H1 (cell line): ENCODE data around the gene ADAMTS3. TPM values are rescaled to one million over a fixed set of nuclear protein-coding genes. Genes with fewer than 3 reads are reported as not detected.

Experiments
- CTCF ChIA-PET: fragments of 300-600 bp; sonication (Branson Sonifier 250); formaldehyde crosslinking; loops from one replicate; lab custom pipeline; 2021; ENCODE audit not compliant: partially characterized antibody; lab: Charles Lee
- POLR2A ChIA-PET: fragments of 300-600 bp; sonication (Branson Sonifier 250); formaldehyde crosslinking; loops from one replicate; lab custom pipeline; 2021; ENCODE audit warnings: inconsistent platforms; ENCODE audit not compliant: partially characterized antibody; lab: Charles Lee
- DNase-seq, 2 experiments: peaks; one replicate each; pipeline versions ENCODE4 v3.0.0 to v3.0.0-alpha.2; 2010 to 2022; ENCODE audit warnings: low spot score in 2 of 2, low read depth in 1 of 2, mixed read lengths in 1 of 2
- FAIRE-seq: peaks from 2 replicates; lab custom pipeline; 2011; peaks lifted over from hg19 to GRCh38; lab: Jason Lieb, UNC
- H2AFZ ChIP-seq: 2 replicates; pipeline ENCODE4 v1.8.1; 2012; ENCODE audit warnings: low read length, inconsistent platforms
- H2AK5ac ChIP-seq: 2 replicates; pipeline ENCODE4 v1.6.1; 2013; ENCODE audit warnings: low read depth, low read length
- H2BK120ac ChIP-seq: replicated peaks from 2 replicates; pipeline ENCODE3; 2013; ENCODE audit warnings: low read depth, low read length, inconsistent platforms
- H2BK12ac ChIP-seq: 2 replicates; pipeline ENCODE4 v1.6.1; 2013; ENCODE audit warnings: low read depth, low read length
- H2BK15ac ChIP-seq: 2 replicates; pipeline ENCODE4 v1.6.1; 2013; ENCODE audit warnings: low read length
- H2BK20ac ChIP-seq: 2 replicates; pipeline ENCODE4 v1.6.1; 2013; ENCODE audit warnings: low read length
- H2BK5ac ChIP-seq: 2 replicates; pipeline ENCODE4 v1.6.1; 2013; ENCODE audit warnings: low read depth, low read length
- H3K14ac ChIP-seq: 2 replicates; pipeline ENCODE4 v1.6.1; 2013; ENCODE audit warnings: inconsistent platforms; ENCODE audit not compliant: insufficient read length
- H3K18ac ChIP-seq: 2 replicates; pipeline ENCODE4 v1.6.1; 2013; ENCODE audit warnings: low read length; ENCODE audit errors: extremely low read depth
- H3K23ac ChIP-seq: 2 replicates; pipeline ENCODE4 v1.6.1; 2013; ENCODE audit warnings: inconsistent platforms; ENCODE audit not compliant: insufficient read length
- H3K23me2 ChIP-seq: 2 replicates; pipeline ENCODE4 v1.6.1; 2013; ENCODE audit warnings: low read depth, low read length
- H3K27ac ChIP-seq: 2 replicates; pipeline ENCODE4 v1.6.1; 2011; ENCODE audit warnings: low read depth, low read length, inconsistent platforms
- H3K27me3 ChIP-seq, 4 experiments: replicated peaks in 1 of 4; 1 replicate in 1 of 4; 2 replicates in 3 of 4; pipeline versions ENCODE4 v1.6.1 to v1.8.1; 2011 to 2013; ENCODE audit warnings: low read length in 3 of 4, mild to moderate bottlenecking in 3 of 4, inconsistent platforms in 2 of 4, mixed read lengths in 2 of 4, moderate library complexity in 1 of 4; ENCODE audit not compliant: control insufficient read depth in 3 of 4, insufficient read depth in 3 of 4; ENCODE audit errors: extremely low read depth in 1 of 4
- H3K36me3 ChIP-seq, 4 experiments: 2 replicates each; pipeline versions ENCODE4 v1.6.1 to v1.8.1; 2011 to 2013; ENCODE audit warnings: mild to moderate bottlenecking in 4 of 4, low read length in 3 of 4, moderate library complexity in 2 of 4, control low read depth in 1 of 4, inconsistent platforms in 1 of 4; ENCODE audit not compliant: insufficient read depth in 4 of 4, control insufficient read depth in 2 of 4
- H3K4ac ChIP-seq: replicated peaks from 2 replicates; pipeline ENCODE3; 2013; ENCODE audit warnings: low read length, low read depth, mixed read lengths, inconsistent platforms; ENCODE audit not compliant: insufficient read length
- H3K4me1 ChIP-seq, 4 experiments: replicated peaks in 1 of 4; 1 replicate in 1 of 4; 2 replicates in 3 of 4; pipeline versions ENCODE4 v1.6.1 to v1.8.1; 2011 to 2013; ENCODE audit warnings: low read length in 3 of 4, inconsistent platforms in 2 of 4, mixed read lengths in 1 of 4; ENCODE audit not compliant: insufficient read depth in 4 of 4, control insufficient read depth in 3 of 4
- H3K4me2 ChIP-seq, 2 experiments: 2 replicates each; pipeline versions ENCODE4 v1.6.1 to v1.8.1; 2011 to 2013; ENCODE audit warnings: low read depth in 2 of 2, low read length in 2 of 2, control low read depth in 1 of 2, inconsistent platforms in 1 of 2, mild to moderate bottlenecking in 1 of 2; ENCODE audit not compliant: insufficient read depth in 1 of 2
- H3K4me3 ChIP-seq, 4 experiments: fragments of 200-600, 300-600 bp in 1 of 4; sonication (generic), shearing (Covaris generic), sonication (Bioruptor Twin) in 1 of 4; 2 replicates each; pipeline versions ENCODE4 v1.5.1 to v1.8.1; 2011 to 2016; ENCODE audit warnings: low read length in 4 of 4, low read depth in 3 of 4, control low read depth in 2 of 4, inconsistent platforms in 2 of 4, mild to moderate bottlenecking in 2 of 4, mixed read lengths in 1 of 4, moderate library complexity in 1 of 4; ENCODE audit not compliant: insufficient read depth in 2 of 4; ENCODE audit errors: extremely low read depth in 1 of 4
- H3K56ac ChIP-seq: replicated peaks from 2 replicates; pipeline ENCODE3; 2013; ENCODE audit warnings: low read depth, mild to moderate bottlenecking, mixed read lengths, low read length, inconsistent platforms; ENCODE audit not compliant: insufficient read length
- H3K79me1 ChIP-seq: 2 replicates; pipeline ENCODE4 v1.6.1; 2013; ENCODE audit warnings: low read depth, low read length, control low read depth
- H3K79me2 ChIP-seq, 2 experiments: 2 replicates each; pipeline versions ENCODE4 v1.6.1 to v1.8.1; 2012 to 2013; ENCODE audit warnings: low read length in 2 of 2, mild to moderate bottlenecking in 2 of 2, inconsistent platforms in 1 of 2; ENCODE audit not compliant: insufficient read depth in 2 of 2, control insufficient read depth in 1 of 2
- H3K9ac ChIP-seq, 4 experiments: replicated peaks in 1 of 4; 1 replicate in 1 of 4; 2 replicates in 3 of 4; pipeline versions ENCODE4 v1.6.1 to v1.8.1; 2011 to 2013; ENCODE audit warnings: low read depth in 3 of 4, low read length in 3 of 4, control low read depth in 2 of 4, mild to moderate bottlenecking in 2 of 4, moderate library complexity in 2 of 4, inconsistent platforms in 1 of 4; ENCODE audit errors: extremely low read depth in 1 of 4
- H3K9me3 ChIP-seq, 2 experiments: 2 replicates each; pipeline versions ENCODE4 v1.6.1 to v1.8.1; 2012 to 2013; ENCODE audit warnings: mild to moderate bottlenecking in 2 of 2, moderate library complexity in 2 of 2, control low read depth in 1 of 2, inconsistent platforms in 1 of 2, low read depth in 1 of 2, low read length in 1 of 2, mixed read lengths in 1 of 2; ENCODE audit not compliant: insufficient read depth in 2 of 2
- H4K20me1 ChIP-seq, 2 experiments: replicated peaks in 1 of 2; 2 replicates each; pipeline versions ENCODE3 to v1.8.1; 2011 to 2013; ENCODE audit warnings: inconsistent platforms in 2 of 2, low read length in 2 of 2, mild to moderate bottlenecking in 1 of 2; ENCODE audit not compliant: insufficient read depth in 2 of 2, control insufficient read depth in 1 of 2
- H4K5ac ChIP-seq: 2 replicates; pipeline ENCODE4 v1.6.1; 2013; ENCODE audit warnings: low read length, low read depth, mixed read lengths, inconsistent platforms; ENCODE audit not compliant: insufficient read length
- H4K8ac ChIP-seq: 2 replicates; pipeline ENCODE4 v1.8.0; 2013; ENCODE audit warnings: mild to moderate bottlenecking, moderate library complexity, low read length, inconsistent platforms; ENCODE audit not compliant: insufficient read depth; ENCODE audit errors: extremely low read depth
- H4K91ac ChIP-seq: replicated peaks from 2 replicates; pipeline ENCODE3; 2013; ENCODE audit warnings: low read length, mixed read lengths, inconsistent platforms; ENCODE audit not compliant: insufficient read length
- RFX5 ChIP-seq: IDR thresholded peaks from 2 replicates; pipeline ENCODE4 v1.6.1; 2011; ENCODE audit warnings: low read depth, low read length, improper control_type of control experiment, borderline replicate concordance
- WGBS, 2 experiments: shearing (Covaris generic) in 1 of 2; methylation state at CpG; one replicate each; pipeline versions ENCODE4 v1.1.6 to v1.1.7; 2013 to 2015; ENCODE audit warnings: low lambda C conversion rate in 2 of 2, mixed read lengths in 2 of 2, inconsistent platforms in 1 of 2, low coverage in 1 of 2, missing lambda C conversion rate in 1 of 2; ENCODE audit not compliant: insufficient replicate concordance in 2 of 2, insufficient coverage in 1 of 2, insufficient read length in 1 of 2; ENCODE audit errors: extremely low coverage in 1 of 2, missing lambda C conversion rate in 1 of 2; 5-methylcytosine and 5-hydroxymethylcytosine counted together
- polyA plus RNA-seq, 7 experiments: library from polyadenylated mRNA; depleted of rRNA in 3 of 7; stranded (reverse) in 5 of 7; unstranded in 2 of 7; fragments of >200 nt in 5 of 7; fragments of 200-250 nt in 2 of 7; gene quantifications; 1 replicate in 5 of 7; 2 replicates in 1 of 7; 4 replicates in 1 of 7; pipeline versions ENCODE4 v1.2.1 to v1.2.3, GENCODE V29; 2011 to 2013; ENCODE audit warnings: missing spikeins in 2 of 7, mixed read lengths in 2 of 7
- total RNA-seq: library from RNA; stranded (reverse); fragmentation: NEBNext Ultra II Directional; extraction: Animal tissue kit (Norgen Biotek cat#: 25700); gene quantifications from 2 replicates; pipeline ENCODE4 v1.2.1, GENCODE V29; 2021
- TF ChIP-seq, protein P1 (sequence below): IDR thresholded peaks from 2 replicates; pipeline ENCODE4 v1.6.1; 2012; ENCODE audit warnings: low read length, inconsistent platforms

The ADAMTS3 gene
- total and polyA plus RNA-seq, 2 of the 8 experiments (the other 6 are each of a cell fraction or from before 2014, with no cell fraction given), result 1.3 to 3.4 TPM

DNA sequence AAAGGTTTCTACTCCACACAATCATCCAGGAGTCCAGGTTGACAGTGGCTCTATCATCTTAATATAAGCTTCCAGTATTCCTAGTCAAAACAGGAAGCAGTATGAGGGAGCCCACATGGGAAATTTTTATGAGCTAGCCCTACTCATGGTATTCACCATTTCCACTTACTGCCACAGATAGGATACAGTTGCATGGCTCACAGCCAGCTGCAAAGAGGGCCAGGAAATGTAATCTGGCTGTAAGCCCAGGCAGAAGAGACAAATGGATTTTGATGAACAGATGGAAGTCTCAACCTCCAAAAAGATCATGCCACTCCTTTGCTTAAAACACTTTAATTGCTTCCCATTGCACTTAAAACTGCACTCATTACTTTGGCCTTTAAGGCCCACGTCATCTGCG is 150.6 kb downstream of the ADAMTS3 start:
- Histone ChIP-seq H3K4me2 (no peak overlapping the region), H3K36me3 (no peaks in the 10 kb centered on the region), H3K4me1 (no peaks in the 10 kb centered on the region), H3K14ac (no peak overlapping the region), H3K4me3 (no peak overlapping the region), H3K79me2 (no peaks in the 10 kb centered on the region), H2BK120ac (no peak overlapping the region), H2AK5ac (no peak overlapping the region), H3K9me3 (no peaks in the 10 kb centered on the region), H4K91ac (no peak overlapping the region), H4K8ac (no peak overlapping the region), H3K9ac (no peak overlapping the region), H3K23ac (no peak overlapping the region), H2AFZ (no peak overlapping the region), H3K27me3 (no peaks in the 10 kb centered on the region), H2BK15ac (no peak overlapping the region), H2BK12ac (no peak overlapping the region), H3K4ac (no peak overlapping the region), H3K27ac (no peak overlapping the region), H3K23me2 (no peaks in the 10 kb centered on the region), H3K79me1 (no peaks in the 10 kb centered on the region), H2BK20ac (no peak overlapping the region), H4K20me1 (no peaks in the 10 kb centered on the region), H4K5ac (no peak overlapping the region), H2BK5ac (no peak overlapping the region), H3K56ac (no peak overlapping the region), H3K18ac (no peak overlapping the region)
- CTCF ChIA-PET, result interaction anchor here (1.4 kb wide), 1 partner anchor 77 kb away, joined by 3 read pairs; no protein-coding TSS in a partner anchor
- DNase-seq, result no peak
- no peak for FAIRE-seq
- WGBS, 2 experiments, result 95% methylated on average over 2 of the region's 2 CpGs; no CpG with 5 or more reads in 1 of the 2 experiments
- POLR2A ChIA-PET, result no interaction called here
- TF ChIP-seq RFX5, result no peak
- TF ChIP-seq, protein P1, sequence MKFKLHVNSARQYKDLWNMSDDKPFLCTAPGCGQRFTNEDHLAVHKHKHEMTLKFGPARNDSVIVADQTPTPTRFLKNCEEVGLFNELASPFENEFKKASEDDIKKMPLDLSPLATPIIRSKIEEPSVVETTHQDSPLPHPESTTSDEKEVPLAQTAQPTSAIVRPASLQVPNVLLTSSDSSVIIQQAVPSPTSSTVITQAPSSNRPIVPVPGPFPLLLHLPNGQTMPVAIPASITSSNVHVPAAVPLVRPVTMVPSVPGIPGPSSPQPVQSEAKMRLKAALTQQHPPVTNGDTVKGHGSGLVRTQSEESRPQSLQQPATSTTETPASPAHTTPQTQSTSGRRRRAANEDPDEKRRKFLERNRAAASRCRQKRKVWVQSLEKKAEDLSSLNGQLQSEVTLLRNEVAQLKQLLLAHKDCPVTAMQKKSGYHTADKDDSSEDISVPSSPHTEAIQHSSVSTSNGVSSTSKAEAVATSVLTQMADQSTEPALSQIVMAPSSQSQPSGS, result no peak
